ENCODE data around the gene ERI3. TPM values are rescaled to one million over a fixed set of nuclear protein-coding genes. Genes with fewer than 3 reads are reported as not detected.
A peak's percentile ranks its signal among the peaks of the same experiment; 100 is the strongest.

Gene ERI3
- total RNA-seq, 4 donors from 2014 or later = 11.2 to 30.4 (median 20.8) TPM

DNA sequence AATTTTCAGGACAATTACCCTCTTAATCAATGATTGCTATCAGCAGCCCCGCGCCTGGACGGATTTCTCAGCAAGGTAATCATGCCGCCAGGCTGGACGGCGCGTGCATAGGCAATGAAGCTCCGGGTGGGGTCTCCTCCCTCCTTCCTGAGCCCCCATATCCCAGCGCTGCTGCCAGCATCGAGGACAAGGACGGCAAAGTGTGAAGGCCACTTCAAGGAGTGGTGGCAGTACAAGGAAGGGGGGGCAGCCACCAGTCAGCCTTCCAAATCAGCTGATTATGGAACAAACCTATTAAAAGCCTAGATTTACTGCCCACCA is 90.6 kb downstream of the ERI3 start:
- H3K4me1 ChIP-seq = peaks cover 7 to 93% (median 72%) of the 10 kb centered on the region in 4 donors

DNA sequence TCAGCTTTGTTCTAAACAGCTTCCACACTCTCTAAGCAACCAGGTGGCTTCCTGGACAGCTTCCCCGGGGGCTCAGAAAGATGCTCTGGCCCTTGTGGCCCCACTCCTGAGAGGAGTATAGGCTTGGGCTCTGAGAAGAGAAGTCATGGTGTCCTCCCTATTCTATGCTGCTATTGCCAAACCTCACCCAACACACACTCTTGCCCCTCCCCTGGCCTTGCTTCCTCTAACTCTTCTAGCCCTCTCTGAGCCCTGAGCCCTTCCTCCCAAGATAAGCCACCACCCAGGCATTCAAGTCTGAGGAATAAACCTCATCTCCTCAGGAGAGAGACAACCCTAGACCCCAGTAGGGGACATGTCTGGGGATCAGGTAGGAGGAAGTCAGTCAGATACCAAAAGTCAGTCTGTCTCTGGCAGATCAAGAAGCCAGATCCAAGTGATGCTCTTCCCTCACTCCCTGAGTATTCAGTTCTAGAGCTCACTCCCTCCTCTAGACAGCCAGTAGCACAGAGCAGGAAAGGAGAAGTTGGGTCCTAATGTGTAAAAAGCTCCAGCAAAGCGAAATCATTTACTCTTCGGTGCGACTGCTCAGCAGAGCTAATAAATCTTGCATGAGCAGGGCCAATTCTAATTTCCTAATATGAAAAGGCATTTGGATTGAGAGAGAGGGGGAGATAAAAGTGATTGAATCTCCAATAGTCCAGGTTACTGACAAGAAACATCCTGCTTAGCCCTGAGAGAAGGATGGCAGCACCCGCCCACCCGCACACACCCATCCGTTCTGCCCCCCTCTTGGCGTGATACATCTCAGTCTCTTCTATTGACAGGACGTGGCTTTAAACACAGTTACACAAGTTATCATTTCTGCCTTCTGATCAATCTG is 91.2 kb downstream of the ERI3 start:
- 85 to 93% methylated on average over 6 to 9 of the region's 9 CpGs for WGBS, 2 donors (ENCODE audit: low coverage in 1 of 2)
- TF ChIP-seq POLR2A (IDR thresholded peaks at IDR 0.05) (no peak), CTCF (IDR thresholded peaks at IDR 0.05) (no peak), POLR2AphosphoS5 (IDR thresholded peaks at IDR 0.05) (no peak), EP300 (IDR thresholded peaks at IDR 0.05; ENCODE audit: low read depth) (no peak)
- Histone ChIP-seq H3K4me1 (peaks cover 7 to 91% (median 66%) of the 10 kb centered on the region in 4 donors), H3K27ac (peak overlapping the region; percentile 34 to 91 (median 88)), H3K36me3 (no peaks in the 10 kb centered on the region), H3K4me3 (no peak overlapping the region), H3K27me3 (no peaks in the 10 kb centered on the region), H3K9me3 (no peaks in the 10 kb centered on the region)
- in situ Hi-C loops (cut with MboI; ENCODE audit: low pct_ligation_motif_present in 1 of 4, low pct_unique_long_range_greater_than_20kb in 1 of 4, low sequenced_read_pairs in 3 of 4) (no loop called here), intact Hi-C loops (cut with DNase I; ENCODE audit: low total_unique reads) (no loop called here)
- peak; percentile 39 for DNase-seq

More for the DNA sequence above, 90.6 kb downstream of the ERI3 start:
- 95 to 96% methylated on average over 4 to 11 of the region's 11 CpGs for WGBS, 2 donors (ENCODE audit: low coverage in 1 of 2)
- H3K36me3 ChIP-seq = no peaks in the 10 kb centered on the region
- intact Hi-C loops (cut with DNase I; ENCODE audit: low total_unique reads) (no loop called here), in situ Hi-C loops (cut with MboI; ENCODE audit: low pct_ligation_motif_present in 1 of 4, low pct_unique_long_range_greater_than_20kb in 1 of 4, low sequenced_read_pairs in 3 of 4) (no loop called here)
- TF ChIP-seq POLR2A (IDR thresholded peaks at IDR 0.05) (no peak), POLR2AphosphoS5 (IDR thresholded peaks at IDR 0.05) (no peak), EP300 (IDR thresholded peaks at IDR 0.05; ENCODE audit: low read depth) (no peak), CTCF (IDR thresholded peaks at IDR 0.05) (no peak)
- no peak overlapping the region for H3K4me3 ChIP-seq
- no peaks in the 10 kb centered on the region for H3K9me3 ChIP-seq
- H3K27ac ChIP-seq = peak overlapping the region in 3 of 4 donors; percentile 14 to 85 (median 80)
- DNase-seq = no peak
- no peaks in the 10 kb centered on the region for H3K27me3 ChIP-seq

DNA sequence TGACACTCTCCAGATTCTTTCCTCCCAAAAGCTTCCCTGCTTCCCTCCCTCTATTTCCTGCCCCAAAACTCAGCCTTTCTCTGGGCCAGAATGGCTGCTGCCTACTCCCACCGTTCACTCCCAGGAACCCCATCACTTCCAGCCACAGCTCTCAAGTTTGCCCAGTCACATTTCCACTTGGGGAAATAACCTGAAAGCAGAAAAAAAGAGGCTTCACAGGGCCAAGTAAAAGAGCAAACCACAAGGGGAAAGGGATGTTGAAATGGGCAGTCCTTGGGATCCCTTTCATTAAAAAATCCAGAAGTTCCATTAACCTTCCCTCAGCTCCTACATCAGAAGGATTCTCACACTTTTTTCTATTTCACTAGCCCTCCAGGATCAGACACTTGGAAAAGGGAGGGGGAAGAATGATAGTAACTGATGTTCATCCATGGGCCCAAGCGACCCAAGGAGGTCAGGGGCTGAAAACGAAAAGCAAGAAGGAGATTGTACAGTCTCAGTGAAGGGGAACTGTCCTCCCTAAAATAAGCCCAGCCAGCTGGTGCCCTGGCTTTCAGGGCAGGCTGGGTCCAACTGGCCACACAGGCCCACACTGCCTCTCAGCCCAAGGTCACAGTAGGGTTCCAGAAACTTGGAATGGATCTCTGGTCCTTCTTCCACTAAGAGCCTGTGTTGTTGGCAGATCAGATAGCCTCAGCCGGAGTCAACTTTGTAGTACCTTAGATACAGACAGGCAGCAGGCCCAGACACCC is 92.1 kb downstream of the ERI3 start:
- in situ Hi-C loops (cut with MboI; ENCODE audit: low pct_ligation_motif_present in 1 of 4, low pct_unique_long_range_greater_than_20kb in 1 of 4, low sequenced_read_pairs in 3 of 4) = no loop called here
- no peaks in the 10 kb centered on the region for H3K27me3 ChIP-seq
- DNase-seq = no peak
- no peaks in the 10 kb centered on the region for H3K36me3 ChIP-seq
- TF ChIP-seq POLR2AphosphoS5 (IDR thresholded peaks at IDR 0.05) (no peak), CTCF (IDR thresholded peaks at IDR 0.05) (no peak), EP300 (IDR thresholded peaks at IDR 0.05; ENCODE audit: low read depth) (no peak), POLR2A (IDR thresholded peaks at IDR 0.05) (no peak)
- intact Hi-C loops (cut with DNase I; ENCODE audit: low total_unique reads) = no loop called here
- H3K4me3 ChIP-seq = no peak overlapping the region
- WGBS, 2 donors (ENCODE audit: low coverage in 1 of 2) = 92% methylated on average over 2 to 4 of the region's 4 CpGs
- H3K9me3 ChIP-seq = no peaks in the 10 kb centered on the region
- H3K27ac ChIP-seq = peak overlapping the region; percentile 79 to 91 (median 88)
- peaks cover 7 to 89% (median 58%) of the 10 kb centered on the region in 4 donors for H3K4me1 ChIP-seq

DNA sequence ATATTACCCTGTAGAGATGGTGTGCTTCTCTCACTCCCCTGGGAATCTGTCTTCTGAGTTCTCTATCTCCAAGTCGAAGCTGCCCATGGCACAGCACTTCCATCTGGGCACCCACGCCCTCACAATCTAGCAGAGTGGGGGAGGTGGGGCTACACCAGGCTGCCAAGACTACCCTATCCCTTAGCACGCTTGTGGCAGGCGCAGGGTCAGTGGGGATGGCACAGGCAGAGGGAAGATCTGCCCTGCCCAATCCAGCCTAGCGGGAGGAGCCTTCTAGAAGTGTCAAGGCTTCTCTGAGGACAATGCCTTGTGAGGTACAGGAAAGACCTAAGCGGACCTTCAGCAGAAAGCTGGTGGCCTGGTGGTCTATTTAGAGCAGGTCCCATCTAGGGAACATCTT is 92.6 kb downstream of the ERI3 start:
- in situ Hi-C loops (cut with MboI; ENCODE audit: low pct_ligation_motif_present in 1 of 4, low pct_unique_long_range_greater_than_20kb in 1 of 4, low sequenced_read_pairs in 3 of 4) = no loop called here

More for the DNA sequence above, 92.6 kb downstream of the ERI3 start:
- no peaks in the 10 kb centered on the region for H3K36me3 ChIP-seq
- WGBS, 2 donors (ENCODE audit: low coverage in 1 of 2) = 78 to 90% methylated on average over 2 to 6 of the region's 6 CpGs
- no peak overlapping the region for H3K4me3 ChIP-seq
- intact Hi-C loops (cut with DNase I; ENCODE audit: low total_unique reads) = no loop called here
- peak overlapping the region; percentile 79 to 91 (median 88) for H3K27ac ChIP-seq
- H3K9me3 ChIP-seq = no peaks in the 10 kb centered on the region
- DNase-seq = peak; percentile 37
- no peaks in the 10 kb centered on the region for H3K27me3 ChIP-seq
- H3K4me1 ChIP-seq = peaks cover 7 to 86% (median 56%) of the 10 kb centered on the region in 4 donors
- TF ChIP-seq POLR2A (IDR thresholded peaks at IDR 0.05) (no peak), POLR2AphosphoS5 (IDR thresholded peaks at IDR 0.05) (no peak), CTCF (IDR thresholded peaks at IDR 0.05) (no peak), EP300 (IDR thresholded peaks at IDR 0.05; ENCODE audit: low read depth) (no peak)
